Fibroblast of the aortic adventitia (primary cell): ENCODE results near the gene AUTS2. TPM values are rescaled to one million over a fixed set of nuclear protein-coding genes. Genes with fewer than 3 reads are reported as not detected.

ENCODE experiments used
- DNase-seq: peaks from one replicate; pipeline ENCODE4 v3.0.0-alpha.2; 2010; ENCODE audit warnings: low read depth
- H3K4me3 ChIP-seq: 2 replicates; pipeline ENCODE4 v1.5.1; 2011; ENCODE audit warnings: low read depth, mild to moderate bottlenecking, control low read depth, low read length, moderate library complexity
- CTCF ChIP-seq: IDR thresholded peaks from 2 replicates; pipeline ENCODE4 v1.5.1; 2011; ENCODE audit warnings: mild to moderate bottlenecking, low read length, control low read depth, inconsistent platforms; ENCODE audit not compliant: insufficient read depth
- total RNA-seq: library from RNA; depleted of rRNA; stranded (reverse); fragments of >200 nt; gene quantifications from 2 replicates; pipeline ENCODE4 v1.2.3, GENCODE V29; 2012; ENCODE audit warnings: low replicate concordance

Gene AUTS2
- total RNA-seq, 1 donor: 10.7 TPM

GRCh38 chr7:70421319-70421718, 823.0 kb downstream of the AUTS2 start:
- no peak overlapping the region for H3K4me3 ChIP-seq
- no peak for TF ChIP-seq CTCF
- no peak for DNase-seq

GRCh38 chr7:70426249-70426880, 828.1 kb downstream of the AUTS2 start:
- no peak overlapping the region for H3K4me3 ChIP-seq
- no peak for TF ChIP-seq CTCF
- no peak for DNase-seq

- TF ChIP-seq CTCF: no peak
- no peak overlapping the region for H3K4me3 ChIP-seq
- no peak for DNase-seq
These were observed 834.3 kb downstream of the AUTS2 start for GRCh38 chr7:70432567-70433001.

GRCh38 chr7:70434376-70434775, 836.1 kb downstream of the AUTS2 start:
- no peak for DNase-seq
- H3K4me3 ChIP-seq: no peak overlapping the region

GRCh38 chr7:70434821-70435220, 836.5 kb downstream of the AUTS2 start:
- no peak overlapping the region for H3K4me3 ChIP-seq
- DNase-seq: no peak
- TF ChIP-seq CTCF: no peak

More at GRCh38 chr7:70434376-70434775, 836.1 kb downstream of the AUTS2 start:
- TF ChIP-seq CTCF: no peak

- H3K4me3 ChIP-seq: no peak overlapping the region
- DNase-seq: no peak
- no peak for TF ChIP-seq CTCF
These were observed 837.4 kb downstream of the AUTS2 start for GRCh38 chr7:70435634-70436033.
